HCT116 (cell line): ENCODE data around the gene MELTF. TPM values are rescaled to one million over a fixed set of nuclear protein-coding genes. Genes with fewer than 3 reads are reported as not detected.

Experiments used
- ATAC-seq: fragments of 200-7000 bp; cut with Tn5 transposase; 2 replicates; pipeline ENCODE4 v1.9.1; 2020; ENCODE audit warnings: mild to moderate bottlenecking, moderate library complexity
- BruUV-seq: library from RNA; stranded (reverse); fragments of 400-500 nt; replicated peaks from 2 replicates; lab custom pipeline; 2021; lab: Mats Ljungman, UMichigan
- CTCF ChIA-PET: fragments of 300-600 bp; sonication (Branson Sonifier 250); formaldehyde crosslinking; loops from one replicate; lab custom pipeline; 2021; ENCODE audit warnings: antibody characterized with exemption; lab: Charles Lee
- POLR2A ChIA-PET: fragments of 300-600, 350-600 bp; sonication (Branson Sonifier 250); formaldehyde crosslinking; loops from one replicate; lab custom pipeline; 2021; ENCODE audit warnings: antibody characterized with exemption; lab: Charles Lee
- RAD21 ChIA-PET, 2 experiments: fragments of 300-600 bp; sonication (Branson Sonifier 250); formaldehyde crosslinking; loops; one replicate each; lab custom pipeline; 2023; ENCODE audit warnings: low total read pairs in 2 of 2; ENCODE audit not compliant: uncharacterized antibody in 2 of 2, unreplicated experiment in 2 of 2, low non-redundant PET in 1 of 2; lab: Charles Lee
- DNase-seq: peaks from one replicate; pipeline ENCODE4 v3.0.0-alpha.2; 2010; ENCODE audit warnings: low read depth, low spot score
- H2AFZ ChIP-seq: fragments of 200-600 bp; shearing (Covaris generic), sonication (generic); 2 replicates; pipeline ENCODE4 v1.6.1; 2017; ENCODE audit warnings: low read depth, mixed run types, mixed read lengths, antibody characterized with exemption, low read length; ENCODE audit not compliant: poor library complexity, severe bottlenecking
- H3K27ac ChIP-seq: 2 replicates; pipeline ENCODE4 v1.5.1; 2012; ENCODE audit warnings: low read depth, low read length
- H3K27me3 ChIP-seq: fragments of 200-600 bp; sonication (generic); 2 replicates; pipeline ENCODE4 v1.6.1; 2016; ENCODE audit warnings: mixed run types, low read length, mixed read lengths; ENCODE audit not compliant: insufficient read depth
- H3K36me3 ChIP-seq, 2 experiments: fragments of 200-500 bp in 1 of 2; fragments of 200-600 bp in 1 of 2; sonication (Bioruptor generic) in 1 of 2; sonication (generic) in 1 of 2; 2 replicates each; pipeline versions ENCODE4 v1.5.1 to v1.6.1; 2014 to 2016; ENCODE audit warnings: low read length in 2 of 2, inconsistent platforms in 1 of 2, mixed read lengths in 1 of 2, mixed run types in 1 of 2; ENCODE audit not compliant: insufficient read depth in 2 of 2, control insufficient read depth in 1 of 2
- H3K4me1 ChIP-seq, 2 experiments: fragments of 200-600 bp in 1 of 2; sonication (generic) in 1 of 2; 2 replicates each; pipeline versions ENCODE4 v1.5.1 to v1.6.1; 2012 to 2017; ENCODE audit warnings: low read length in 2 of 2, inconsistent platforms in 1 of 2, mild to moderate bottlenecking in 1 of 2, mixed read lengths in 1 of 2, mixed run types in 1 of 2, moderate library complexity in 1 of 2; ENCODE audit not compliant: insufficient read depth in 2 of 2, control insufficient read depth in 1 of 2
- H3K4me2 ChIP-seq: fragments of 200-600 bp; sonication (generic); 2 replicates; pipeline ENCODE4 v1.6.1; 2017; ENCODE audit warnings: mixed run types, low read length, mixed read lengths
- H3K4me3 ChIP-seq, 2 experiments: fragments of 200-600 bp in 1 of 2; sonication (generic) in 1 of 2; replicated peaks in 1 of 2; 2 replicates each; pipeline ENCODE4 v1.5.1; 2011 to 2016; ENCODE audit warnings: low read length in 2 of 2, control low read depth in 1 of 2, low read depth in 1 of 2, mild to moderate bottlenecking in 1 of 2, mixed read lengths in 1 of 2, mixed run types in 1 of 2
- H3K79me2 ChIP-seq: fragments of 200-600 bp; sonication (generic); 2 replicates; pipeline ENCODE4 v1.6.1; 2017; ENCODE audit warnings: mild to moderate bottlenecking, mixed run types, low read length, moderate library complexity, mixed read lengths; ENCODE audit not compliant: insufficient read depth
- H3K9ac ChIP-seq: fragments of 200-600 bp; sonication (generic); 2 replicates; pipeline ENCODE4 v1.6.1; 2016; ENCODE audit warnings: low read length, mixed read lengths
- H3K9me2 ChIP-seq: fragments of 200-600 bp; sonication (generic), shearing (Covaris generic); 2 replicates; pipeline ENCODE4 v1.6.1; 2017; ENCODE audit warnings: mixed run types, mild to moderate bottlenecking, moderate library complexity; ENCODE audit not compliant: insufficient read depth
- H3K9me3 ChIP-seq, 2 experiments: fragments of 200-500 bp in 1 of 2; fragments of 200-600 bp in 1 of 2; sonication (Bioruptor generic) in 1 of 2; sonication (generic) in 1 of 2; 2 replicates each; pipeline ENCODE4 v1.6.1; 2014 to 2017; ENCODE audit warnings: low read length in 2 of 2, mixed read lengths in 2 of 2, inconsistent platforms in 1 of 2, low read depth in 1 of 2, mild to moderate bottlenecking in 1 of 2, mixed run types in 1 of 2, moderate library complexity in 1 of 2; ENCODE audit not compliant: control insufficient read depth in 1 of 2, insufficient read depth in 1 of 2
- H4K20me1 ChIP-seq: fragments of 200-600 bp; sonication (generic), shearing (Covaris generic); 2 replicates; pipeline ENCODE4 v1.6.1; 2017; ENCODE audit warnings: mixed run types, mild to moderate bottlenecking, moderate library complexity; ENCODE audit not compliant: insufficient read depth
- ATF3 ChIP-seq: IDR thresholded peaks from 2 replicates; pipeline ENCODE4 v1.6.1; 2012
- CBX3 ChIP-seq: IDR thresholded peaks from 2 replicates; pipeline ENCODE4 v1.6.1; 2012; ENCODE audit warnings: low read depth
- CTCF ChIP-seq, 3 experiments: fragments of 200-600 bp in 1 of 3; sonication (generic) in 1 of 3; IDR thresholded peaks in 2 of 3; conservative IDR thresholded peaks in 1 of 3; 2 replicates each; pipeline ENCODE4 v1.5.1; 2012 to 2017; ENCODE audit warnings: low read depth in 2 of 3, low read length in 2 of 3, antibody characterized with exemption in 1 of 3, borderline replicate concordance in 1 of 3, control low read depth in 1 of 3, mild to moderate bottlenecking in 1 of 3, mixed read lengths in 1 of 3, mixed run types in 1 of 3, moderate library complexity in 1 of 3; ENCODE audit not compliant: insufficient read depth in 1 of 3
- EGR1 ChIP-seq: IDR thresholded peaks from 2 replicates; pipeline ENCODE4 v1.6.1; 2012; ENCODE audit warnings: low read depth
- EZH2 ChIP-seq: fragments of 200-600 bp; sonication (generic); IDR thresholded peaks from 2 replicates; pipeline ENCODE4 v1.6.1; 2017; ENCODE audit warnings: antibody characterized with exemption, mixed run types
- JUND ChIP-seq: IDR thresholded peaks from 2 replicates; pipeline ENCODE4 v1.6.1; 2012
- MAX ChIP-seq: IDR thresholded peaks from 2 replicates; pipeline ENCODE4 v1.6.1; 2012
- POLR2AphosphoS5 ChIP-seq: IDR thresholded peaks from 2 replicates; pipeline ENCODE4 v1.6.1; 2011; ENCODE audit warnings: mild to moderate bottlenecking, low read depth, low read length, moderate library complexity
- RAD21 ChIP-seq: IDR thresholded peaks from 2 replicates; pipeline ENCODE4 v1.6.1; 2012; ENCODE audit warnings: low read depth, mild to moderate bottlenecking
- SRF ChIP-seq: IDR thresholded peaks from 2 replicates; pipeline ENCODE4 v1.6.1; 2012; ENCODE audit warnings: low read depth
- TCF7L2 ChIP-seq: IDR thresholded peaks from 2 replicates; pipeline ENCODE4 v1.7.0; 2011; ENCODE audit warnings: borderline replicate concordance, inconsistent platforms; ENCODE audit not compliant: insufficient read depth, insufficient read length; ENCODE audit errors: extremely low read depth
- YY1 ChIP-seq: IDR thresholded peaks from 2 replicates; pipeline ENCODE4 v1.6.1; 2011; ENCODE audit warnings: low read length, low read depth, moderate library complexity, mild to moderate bottlenecking; ENCODE audit not compliant: insufficient replicate concordance; ENCODE audit errors: extremely low read depth
- ZNF274 ChIP-seq: fragments of 200-500 bp; sonication (Bioruptor generic); IDR thresholded peaks from 2 replicates; pipeline ENCODE4 v1.6.1; 2014; ENCODE audit warnings: mild to moderate bottlenecking, low read depth, low read length, inconsistent platforms
- intact Hi-C: fragments of 100-400 bp; cut with micrococcal nuclease; formaldehyde crosslinking; loops from 2 replicates; pipeline ENCODE4 v1.10.0; 2022
- total RNA-seq: library from RNA; stranded (reverse); gene quantifications from one replicate; pipeline ENCODE4 v1.2.1, GENCODE V29; 2021; ENCODE audit not compliant: unreplicated experiment

Gene MELTF
- total RNA-seq, 1 experiment from 2014 or later = 47.6 TPM

DNA sequence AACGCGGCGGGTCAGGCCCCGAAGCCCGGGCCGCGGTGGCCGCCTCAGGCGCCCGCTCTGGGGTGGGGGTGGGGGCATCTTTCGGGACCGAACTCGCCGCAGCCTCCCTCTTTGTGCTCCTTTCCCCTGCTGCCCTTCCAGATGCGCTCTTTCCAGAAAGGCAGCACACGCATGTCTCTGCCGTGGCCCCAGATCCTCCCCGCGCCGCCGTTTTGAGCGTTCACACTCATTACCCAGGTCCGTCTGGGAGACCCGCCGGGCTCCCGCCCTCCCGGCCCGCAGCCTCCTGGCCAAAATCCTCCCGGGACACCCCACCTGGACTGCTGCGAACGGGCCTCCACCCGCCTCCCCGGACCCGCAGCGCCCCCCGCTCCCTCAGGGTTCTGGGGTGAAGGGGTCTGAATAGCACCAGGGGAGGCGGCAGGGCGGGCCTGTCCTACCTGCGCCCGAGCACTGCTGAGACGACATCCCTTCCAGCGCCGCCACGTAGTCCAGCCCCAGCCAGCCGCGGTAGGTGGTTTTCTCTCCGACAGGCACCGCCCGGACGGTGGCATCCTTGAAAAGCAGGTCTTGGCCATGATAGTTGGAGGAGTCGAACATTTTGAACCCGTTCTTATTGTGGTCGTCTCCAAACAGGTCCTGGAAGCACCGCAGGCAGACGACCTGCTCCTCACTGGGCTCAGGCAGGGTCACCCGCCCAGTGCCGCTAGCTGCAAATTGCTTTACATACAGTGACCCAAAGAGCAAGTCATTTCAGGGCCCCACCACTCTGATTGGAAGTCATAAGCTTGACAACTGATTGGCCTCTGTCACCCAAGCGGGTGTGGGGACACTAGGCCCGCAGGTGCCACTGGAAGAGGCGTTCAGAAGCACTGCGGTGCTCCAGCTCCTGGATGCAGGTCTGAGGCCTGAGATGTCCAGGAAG is 25.9 kb downstream of the MELTF start:
- TF ChIP-seq JUND = no peak
- no peak for TF ChIP-seq POLR2AphosphoS5
- TF ChIP-seq EZH2 = no peak
- Histone ChIP-seq H3K27ac (peak overlapping the region; percentile 67), H3K36me3 (no peaks in the 10 kb centered on the region), H3K9ac (peak overlapping the region; percentile 71), H2AFZ (no peak overlapping the region), H3K9me2 (no peaks in the 10 kb centered on the region), H3K27me3 (no peaks in the 10 kb centered on the region), H3K9me3 (no peaks in the 10 kb centered on the region), H4K20me1 (no peaks in the 10 kb centered on the region), H3K4me1 (peaks cover 21 to 45% of the 10 kb centered on the region in 2 experiments; a peak in 3 of 4 replicates), H3K4me3 (peak overlapping the region; percentile 47 to 54), H3K79me2 (no peaks in the 10 kb centered on the region), H3K4me2 (peak overlapping the region; percentile 77)
- TSS peak; percentile 79 for BruUV-seq
- ChIA-PET RAD21 (interaction anchor here in 1 of 2 experiments (0.6 kb wide), 1 partner anchor 184 kb away, joined by 3 read pairs; no protein-coding TSS in a partner anchor), POLR2A (no interaction called here), CTCF (interaction anchor here (1.0 to 2.3 kb wide), 2 partner anchors 183 to 498 kb away, joined by 4 to 7 read pairs; no protein-coding TSS in a partner anchor)
- intact Hi-C loops = loop anchor here (2.0 kb wide), 1 partner anchor 27 kb away; no protein-coding TSS in a partner anchor
- peak; percentile 25 for ATAC-seq
- no peak for DNase-seq

- Histone ChIP-seq H3K4me2 (peak overlapping the region; percentile 77), H3K9me2 (no peaks in the 10 kb centered on the region), H3K79me2 (no peaks in the 10 kb centered on the region), H3K4me3 (peak overlapping the region; percentile 47 to 54; a peak in 3 of 4 replicates), H3K4me1 (peaks cover 21 to 40% of the 10 kb centered on the region in 2 experiments; a peak in 3 of 4 replicates), H2AFZ (no peak overlapping the region), H3K36me3 (no peaks in the 10 kb centered on the region), H3K27ac (peak overlapping the region; percentile 67), H3K27me3 (no peaks in the 10 kb centered on the region), H3K9ac (peak overlapping the region; percentile 71), H3K9me3 (no peaks in the 10 kb centered on the region), H4K20me1 (no peaks in the 10 kb centered on the region)
- intact Hi-C loops = loop anchor here (1.0 kb wide), 1 partner anchor 184 kb away; no protein-coding TSS in a partner anchor
- BruUV-seq = no TSS peak
- ATAC-seq (peak; percentile 85), DNase-seq (peak; percentile 51)
- POLR2A ChIA-PET = no interaction called here
- RAD21 ChIA-PET = interaction anchor here in 1 of 2 experiments (0.6 kb wide), 1 partner anchor 184 kb away, joined by 3 read pairs; no protein-coding TSS in a partner anchor
- CTCF ChIA-PET = interaction anchor here (0.6 to 2.3 kb wide), 3 partner anchors 184 to 499 kb away, joined by 4 to 7 read pairs (median 4); no protein-coding TSS in a partner anchor
- peak; percentile 20 for TF ChIP-seq TCF7L2
- no peak for TF ChIP-seq SRF
- peak; percentile 56 for TF ChIP-seq POLR2AphosphoS5
- no peak for TF ChIP-seq ATF3
- TF ChIP-seq ZNF274 = no peak
- TF ChIP-seq CTCF (IDR thresholded peaks at IDR 0.05 in 2 of 3, conservative IDR thresholded peaks at IDR 0.05 in 1 of 3; ENCODE audit: borderline replicate concordance in 1 of 3, insufficient read depth in 1 of 3, low read depth in 2 of 3, low read length in 2 of 3) = peak; percentile 47 to 60 (median 47); a peak in 5 of 6 replicates
- TF ChIP-seq YY1 = peak; percentile 10
- TF ChIP-seq MAX = peak; percentile 66; the same call in 1 of the 2 replicates
- peak; percentile 49 for TF ChIP-seq RAD21
- TF ChIP-seq EGR1 = peak; percentile 93
- TF ChIP-seq CBX3 = no peak
Observed at GRCh38 chr3:197002701-197003454, 26.7 kb downstream of the MELTF start.
